HTERT RPE-1 (cell line): ENCODE results near the gene FAM184B.
"Not testable (repeated sequence)": the region's sequence is repeated elsewhere in the genome, so short reads cannot be mapped to it uniquely, and the experiment has no call there.

ENCODE experiments used
- in situ Hi-C: fragments of 300-500 bp; cut with MboI; formaldehyde crosslinking; loops from 4 replicates; pipeline ENCODE4 v1.14.3; 2020; ENCODE audit warnings: low sequenced_read_pairs

Gene FAM184B

GRCh38 chr4:17721496-17722355 lies 59.7 kb downstream of the FAM184B start:
- in situ Hi-C loops = no loop called here

GRCh38 chr4:17719106-17719505 lies 62.3 kb downstream of the FAM184B start:
- in situ Hi-C loops = no loop called here

GRCh38 chr4:17718471-17718870 lies 63.0 kb downstream of the FAM184B start:
- in situ Hi-C loops = no loop called here

GRCh38 chr4:17717301-17717700 lies 64.1 kb downstream of the FAM184B start:
- in situ Hi-C loops = no loop called here

- in situ Hi-C loops = no loop called here
Observed at GRCh38 chr4:17715511-17715910, 65.9 kb downstream of the FAM184B start.

- in situ Hi-C loops = no loop called here
Observed at GRCh38 chr4:17713779-17714178, 67.6 kb downstream of the FAM184B start.

GRCh38 chr4:17712166-17712565 lies 69.3 kb downstream of the FAM184B start:
- in situ Hi-C loops = no loop called here

- in situ Hi-C loops = not testable (repeated sequence)
Observed at GRCh38 chr4:17711206-17711605, 70.2 kb downstream of the FAM184B start.

- in situ Hi-C loops = no loop called here
Observed at GRCh38 chr4:17709763-17710068, 71.7 kb downstream of the FAM184B start.

- in situ Hi-C loops = no loop called here
Observed at GRCh38 chr4:17708992-17709762, 72.2 kb downstream of the FAM184B start.

GRCh38 chr4:17707671-17708070 lies 73.8 kb downstream of the FAM184B start:
- in situ Hi-C loops = no loop called here

- in situ Hi-C loops = no loop called here
Observed at GRCh38 chr4:17705107-17705506, 76.3 kb downstream of the FAM184B start.

GRCh38 chr4:17704020-17704650 lies 77.3 kb downstream of the FAM184B start:
- in situ Hi-C loops = no loop called here

- in situ Hi-C loops = no loop called here
Observed at GRCh38 chr4:17702641-17703040, 78.8 kb downstream of the FAM184B start.

- in situ Hi-C loops = no loop called here
Observed at GRCh38 chr4:17701882-17702281, 79.5 kb downstream of the FAM184B start.

GRCh38 chr4:17701138-17701839 lies 80.1 kb downstream of the FAM184B start:
- in situ Hi-C loops = no loop called here

GRCh38 chr4:17699380-17699779 lies 82.0 kb downstream of the FAM184B start:
- in situ Hi-C loops = no loop called here

GRCh38 chr4:17698116-17698515 lies 83.3 kb downstream of the FAM184B start:
- in situ Hi-C loops = no loop called here

GRCh38 chr4:17695341-17695740 lies 86.1 kb downstream of the FAM184B start:
- in situ Hi-C loops = no loop called here

GRCh38 chr4:17694552-17694951 lies 86.9 kb downstream of the FAM184B start:
- in situ Hi-C loops = no loop called here

GRCh38 chr4:17690898-17691297 lies 90.5 kb downstream of the FAM184B start:
- in situ Hi-C loops = no loop called here
